ENCODE data around the gene ADRA1B. TPM values are rescaled to one million over a fixed set of nuclear protein-coding genes. Genes with fewer than 3 reads are reported as not detected.

Gene ADRA1B
- total and polyA plus RNA-seq, 2 donors (not counting 3 experiments of a cell fraction or from before 2014, with no cell fraction given) = 0.77 TPM; not detected in 1

DNA sequence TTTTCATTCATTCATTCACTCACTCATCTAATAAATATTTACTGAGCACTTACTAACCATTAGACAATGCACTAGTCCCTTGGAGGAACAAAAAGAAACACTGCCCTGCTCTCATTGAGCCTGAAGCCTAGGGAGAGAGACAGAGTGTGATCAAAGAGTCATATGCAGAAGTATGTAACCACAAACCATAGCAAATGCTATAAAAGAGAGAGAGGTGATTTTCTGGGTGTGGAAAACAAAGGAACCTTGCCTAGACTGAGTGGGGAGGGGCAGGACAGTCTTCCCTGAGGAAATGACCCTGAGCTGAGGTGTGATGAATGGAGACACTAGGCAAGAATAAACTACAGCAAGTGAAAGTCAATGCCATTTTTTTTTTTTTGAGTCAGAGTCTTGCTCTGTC is 10.8 kb upstream of the ADRA1B start:
- intact Hi-C loops (cut with micrococcal nuclease) (no loop called here), dilution Hi-C loops (cut with MboI; ENCODE audit: extremely low pct_ligation_motif_present, low sequenced_read_pairs) (no loop called here)
- DNase-seq (ENCODE audit: low read depth, low spot score) = no peak
- no peaks in the 10 kb centered on the region for H3K9me1 ChIP-seq (replicated peaks; ENCODE audit: control insufficient read depth, extremely low read depth, insufficient read depth, low read length)
- no peaks in the 10 kb centered on the region for H4K20me1 ChIP-seq (replicated peaks; ENCODE audit: control insufficient read depth, extremely low read depth, insufficient read depth, low read length)
- H3K9ac ChIP-seq (replicated peaks; ENCODE audit: extremely low read depth, insufficient read depth, low read length) = no peak overlapping the region
- no peaks in the 10 kb centered on the region for H3K4me1 ChIP-seq (ENCODE audit: control insufficient read depth, extremely low read depth, insufficient read depth, low read length)
- TF ChIP-seq, protein P1, sequence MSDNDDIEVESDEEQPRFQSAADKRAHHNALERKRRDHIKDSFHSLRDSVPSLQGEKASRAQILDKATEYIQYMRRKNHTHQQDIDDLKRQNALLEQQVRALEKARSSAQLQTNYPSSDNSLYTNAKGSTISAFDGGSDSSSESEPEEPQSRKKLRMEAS (IDR thresholded peaks at IDR 0.05; ENCODE audit: insufficient read depth, insufficient read length) = no peak
- no peak for TF ChIP-seq POLR2AphosphoS5 (IDR thresholded peaks at IDR 0.05; ENCODE audit: insufficient read depth, low read depth, low read length)
- TF ChIP-seq MYC (IDR thresholded peaks at IDR 0.05; ENCODE audit: low read depth, low read length) = no peak
- TF ChIP-seq EZH2 (IDR thresholded peaks at IDR 0.05; ENCODE audit: borderline replicate concordance, low read depth, low read length, severe bottlenecking) = no peak
- no peaks in the 10 kb centered on the region for H3K79me2 ChIP-seq (ENCODE audit: control insufficient read depth, insufficient read depth, low read length)
- H3K27ac ChIP-seq (ENCODE audit: insufficient read depth, low read depth, low read length) = no peak overlapping the region
- no peaks in the 10 kb centered on the region for H3K9me3 ChIP-seq (replicated peaks; ENCODE audit: control insufficient read depth, insufficient read depth, low read length)
- no peak for FAIRE-seq
- H3K27me3 ChIP-seq (ENCODE audit: control insufficient read depth in 2 of 2, insufficient read depth in 2 of 2, low read length in 2 of 2) = no peaks in the 10 kb centered on the region
- ChIA-PET POLR2A (interaction anchor here (0.7 kb wide), 1 partner anchor 10 kb away, joined by 5 read pairs; no protein-coding TSS in a partner anchor), CTCF (no interaction called here)
- no peak overlapping the region for H2AFZ ChIP-seq (ENCODE audit: low read depth, low read length)
- H3K4me2 ChIP-seq (ENCODE audit: insufficient read depth, low read length) = no peak overlapping the region
- no TSS peak for BruUV-seq (replicated peaks)
- no peaks in the 10 kb centered on the region for H3K36me3 ChIP-seq (ENCODE audit: control insufficient read depth in 2 of 2, extremely low read depth in 1 of 2, insufficient read depth in 2 of 2, low read length in 2 of 2)
- no peak overlapping the region for H3K4me3 ChIP-seq (replicated peaks in 1 of 3; ENCODE audit: insufficient read depth in 1 of 3, low read depth in 1 of 3, low read length in 3 of 3)

GRCh38 chr5:159906463-159906862 is 9.8 kb upstream of the ADRA1B start:
- Histone ChIP-seq H3K4me1 (ENCODE audit: control insufficient read depth, extremely low read depth, insufficient read depth, low read length) (peaks cover under 1% of the 10 kb centered on the region), H3K9me1 (replicated peaks; ENCODE audit: control insufficient read depth, extremely low read depth, insufficient read depth, low read length) (no peaks in the 10 kb centered on the region), H3K4me2 (ENCODE audit: insufficient read depth, low read length) (no peak overlapping the region), H3K4me3 (replicated peaks in 1 of 3; ENCODE audit: insufficient read depth in 1 of 3, low read depth in 1 of 3, low read length in 3 of 3) (no peak overlapping the region), H4K20me1 (replicated peaks; ENCODE audit: control insufficient read depth, extremely low read depth, insufficient read depth, low read length) (no peaks in the 10 kb centered on the region), H3K9ac (replicated peaks; ENCODE audit: extremely low read depth, insufficient read depth, low read length) (no peak overlapping the region), H3K27me3 (ENCODE audit: control insufficient read depth in 2 of 2, insufficient read depth in 2 of 2, low read length in 2 of 2) (no peaks in the 10 kb centered on the region), H3K79me2 (ENCODE audit: control insufficient read depth, insufficient read depth, low read length) (no peaks in the 10 kb centered on the region), H2AFZ (ENCODE audit: low read depth, low read length) (no peak overlapping the region), H3K36me3 (ENCODE audit: control insufficient read depth in 2 of 2, extremely low read depth in 1 of 2, insufficient read depth in 2 of 2, low read length in 2 of 2) (no peaks in the 10 kb centered on the region), H3K27ac (ENCODE audit: insufficient read depth, low read depth, low read length) (no peak overlapping the region), H3K9me3 (replicated peaks; ENCODE audit: control insufficient read depth, insufficient read depth, low read length) (no peaks in the 10 kb centered on the region)
- no TSS peak for BruUV-seq (replicated peaks)
- TF ChIP-seq GATA2 (IDR thresholded peaks at IDR 0.05; ENCODE audit: insufficient read depth, insufficient read length, low read depth, low read length) (no peak), FOS (IDR thresholded peaks at IDR 0.05; ENCODE audit: borderline replicate concordance, insufficient read depth, low read length) (no peak), MYC (IDR thresholded peaks at IDR 0.05; ENCODE audit: low read depth, low read length) (no peak), POLR2AphosphoS5 (IDR thresholded peaks at IDR 0.05; ENCODE audit: insufficient read depth, low read depth, low read length) (no peak), EZH2 (IDR thresholded peaks at IDR 0.05; ENCODE audit: borderline replicate concordance, low read depth, low read length, severe bottlenecking) (no peak), JUN (IDR thresholded peaks at IDR 0.05; ENCODE audit: borderline replicate concordance, insufficient read depth, insufficient read length, low read depth) (no peak), POLR2A (IDR thresholded peaks at IDR 0.05; ENCODE audit: low read depth, low read length) (no peak), CTCF (IDR thresholded peaks at IDR 0.05; ENCODE audit: extremely low read depth in 1 of 2, insufficient read depth in 1 of 2, low read depth in 1 of 2, low read length in 2 of 2) (no peak)
- TF ChIP-seq, protein P1 (IDR thresholded peaks at IDR 0.05; ENCODE audit: insufficient read depth, insufficient read length) = no peak
- dilution Hi-C loops (cut with MboI; ENCODE audit: extremely low pct_ligation_motif_present, low sequenced_read_pairs) = no loop called here
- ChIA-PET POLR2A (no interaction called here), CTCF (no interaction called here)
- FAIRE-seq (no peak), DNase-seq (ENCODE audit: low read depth, low spot score) (no peak)
- intact Hi-C loops (cut with micrococcal nuclease) = no loop called here
